ENCODE data around the gene SRRM5.
A peak's percentile ranks its signal among the peaks of the same experiment; 100 is the strongest.
"Not testable (repeated sequence)": the region's sequence is repeated elsewhere in the genome, so short reads cannot be mapped to it uniquely, and the experiment has no call there.

The SRRM5 gene

DNA sequence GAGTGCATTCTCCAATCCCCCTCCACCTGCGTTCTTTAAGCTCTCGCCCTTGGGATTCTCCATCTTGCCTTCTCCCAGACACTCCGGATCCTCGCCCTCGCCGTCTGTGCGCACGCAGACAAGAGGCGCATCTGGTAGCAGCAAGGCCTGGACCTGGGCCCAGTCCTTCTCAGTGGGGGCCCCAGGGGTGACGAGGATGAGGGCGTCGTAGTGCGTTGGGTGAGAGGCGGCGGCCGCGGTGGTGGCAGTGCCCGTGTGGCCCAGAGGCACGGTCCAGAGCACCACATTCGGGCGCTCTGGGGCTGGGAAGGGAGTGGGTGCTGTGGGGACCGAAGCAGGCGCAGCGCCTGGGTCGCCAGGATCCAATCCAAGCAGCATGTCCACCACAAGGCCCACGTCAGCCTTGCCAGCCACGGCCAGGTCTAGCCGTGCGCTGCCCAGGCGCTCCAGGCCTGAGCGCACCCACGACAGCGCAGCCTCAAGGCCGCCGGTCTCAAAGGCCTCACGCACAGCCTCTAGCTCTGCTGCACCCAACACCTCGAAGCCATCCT lies 19.0 kb upstream of the SRRM5 start:
- no peak for DNase-seq

DNA sequence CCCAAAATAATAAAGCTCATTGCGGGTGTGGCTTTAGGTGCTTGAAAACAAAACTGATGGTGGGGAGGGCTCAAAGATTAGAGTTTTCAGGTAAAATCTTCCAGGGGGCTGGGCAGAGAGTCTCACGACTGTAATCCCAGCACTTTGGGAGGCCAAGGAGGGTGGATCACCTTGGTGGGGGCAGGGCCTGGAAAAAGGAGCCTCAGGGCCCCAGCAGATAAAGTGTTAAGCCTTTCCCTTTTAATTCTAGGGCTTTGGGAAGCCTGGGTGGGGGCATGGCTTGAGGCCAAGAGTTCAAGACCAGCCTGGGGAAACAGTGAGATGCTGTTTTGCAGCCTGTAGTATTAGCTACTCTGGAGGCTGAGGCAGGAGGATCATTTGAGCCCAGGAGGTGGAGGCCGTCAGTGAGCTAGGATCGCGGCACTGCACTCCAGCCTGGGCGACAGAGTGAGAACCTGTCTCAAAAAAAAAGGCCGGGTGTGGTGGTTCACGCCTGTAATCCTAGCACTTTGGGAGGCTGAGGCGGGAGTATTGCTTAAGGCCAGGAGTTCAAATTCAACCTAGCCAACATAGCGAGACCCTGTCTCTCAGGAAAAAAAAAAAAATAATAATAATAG lies 17.7 kb upstream of the SRRM5 start:
- no peak for DNase-seq

DNA sequence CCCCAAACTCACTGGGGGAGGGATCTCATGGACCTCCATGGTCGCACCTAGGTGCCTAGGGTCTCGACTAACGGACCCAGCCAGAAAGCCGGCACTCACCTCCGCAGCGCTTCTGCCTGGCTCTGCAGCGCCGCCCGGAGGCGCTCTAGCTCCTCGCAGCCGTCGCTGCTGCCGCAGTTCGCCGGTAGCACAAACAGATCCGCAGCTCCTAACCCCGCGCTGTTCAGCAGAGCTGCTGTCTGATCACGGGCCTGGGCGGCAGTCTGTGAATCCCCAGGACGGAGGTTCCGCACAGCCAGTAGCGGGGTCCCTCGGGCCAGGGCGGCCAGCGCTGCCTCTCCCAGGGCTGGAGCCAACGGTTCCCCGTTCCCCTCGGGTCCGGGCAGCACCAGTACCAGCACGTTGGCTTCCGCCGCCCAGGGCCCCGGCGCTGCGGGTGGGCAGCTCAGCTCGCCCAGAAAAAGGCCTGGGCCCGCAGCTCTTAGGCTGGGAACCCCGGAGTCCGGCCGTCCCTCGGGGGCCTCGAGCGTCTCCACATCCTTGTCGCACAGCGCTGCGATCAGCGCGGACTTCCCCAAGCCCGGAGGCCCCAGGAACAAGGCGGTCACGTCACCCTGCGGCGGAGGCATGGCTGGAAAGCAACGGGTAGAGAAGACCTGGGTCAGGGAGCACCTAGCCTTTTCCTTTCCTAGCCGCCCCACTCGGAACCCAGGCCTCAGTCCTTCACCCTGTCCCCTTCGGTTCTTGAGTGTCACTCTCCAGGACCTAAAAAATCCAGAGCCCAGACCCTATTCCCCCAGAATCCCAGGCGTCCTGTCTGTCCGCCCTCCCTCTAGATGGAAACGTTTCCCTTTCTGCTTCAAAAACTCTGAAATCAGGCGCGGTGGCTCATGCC lies 16.9 kb upstream of the SRRM5 start:
- peak; percentile 79 for DNase-seq

DNA sequence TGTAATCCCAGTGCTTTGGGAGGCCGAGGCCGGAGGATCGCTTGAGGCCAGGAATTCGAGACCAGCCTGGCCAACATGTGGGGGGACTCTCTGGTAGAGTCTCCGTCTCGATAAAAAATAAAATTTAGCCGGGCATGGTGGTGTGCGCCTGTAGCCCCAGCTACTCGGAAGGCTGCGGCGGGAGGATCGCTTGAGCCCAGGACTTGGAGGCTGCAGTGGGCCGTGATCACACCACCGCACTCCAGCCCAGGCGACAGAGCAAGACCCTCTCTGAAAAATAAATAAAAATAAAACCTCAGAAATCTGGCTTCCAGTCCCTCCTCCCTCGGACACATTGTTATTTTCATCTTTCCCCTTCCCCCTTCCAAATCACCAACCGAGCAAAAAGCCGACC lies 16.3 kb upstream of the SRRM5 start:
- peak; percentile 32 for DNase-seq

DNA sequence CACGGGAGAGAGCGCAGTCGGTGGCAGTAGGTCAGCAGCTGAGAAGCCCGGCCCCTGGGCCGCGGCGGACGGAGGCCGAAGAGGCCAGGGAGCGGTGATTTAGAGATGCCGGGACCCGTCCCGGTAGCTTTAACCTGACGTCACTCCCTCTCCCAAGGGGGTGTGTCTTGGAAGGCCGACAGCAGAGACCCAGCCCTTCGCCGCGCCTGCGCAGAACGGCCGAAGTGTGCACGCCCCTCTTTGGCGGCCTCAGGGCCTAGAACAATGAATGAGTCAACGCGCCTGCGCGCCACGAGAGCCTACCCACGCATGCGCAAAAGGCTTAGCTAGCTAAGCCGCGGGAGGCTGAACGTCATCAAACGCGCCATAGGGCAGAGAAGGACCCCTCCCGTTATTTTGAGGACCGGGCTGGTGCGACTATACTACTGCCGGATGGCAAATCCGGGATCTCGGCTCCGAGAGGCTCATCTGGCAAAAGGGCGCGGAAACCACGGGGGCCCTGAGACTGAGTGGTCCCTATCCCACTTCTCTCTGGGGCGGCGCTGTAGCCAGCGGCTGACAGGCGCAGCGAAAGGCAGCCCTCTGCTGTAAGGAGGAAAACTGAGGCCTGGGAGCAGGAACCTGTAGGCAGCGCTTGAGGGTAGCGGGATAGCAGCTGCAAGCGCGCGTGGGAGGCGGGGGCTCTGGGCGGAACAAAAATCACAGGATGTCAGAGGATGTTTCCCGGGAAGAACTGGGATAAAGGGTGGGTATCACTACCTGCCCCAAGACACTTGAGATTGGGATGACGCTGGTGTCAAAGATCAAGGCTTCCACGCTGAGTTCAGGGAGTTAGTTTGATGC lies 15.7 kb upstream of the SRRM5 start, which contains the start of the genes IRGQ and ZNF576:
Gene IRGQ, minus strand, starts transcription at position 136 of the 843 bp plus-strand sequence. CDS start 796 bp downstream, outside the sequence.
Gene ZNF576, plus strand, starts transcription at position 597 of the 843 bp plus-strand sequence. CDS start 514 bp downstream, outside the sequence.
- DNase-seq, result peak; percentile 100

DNA sequence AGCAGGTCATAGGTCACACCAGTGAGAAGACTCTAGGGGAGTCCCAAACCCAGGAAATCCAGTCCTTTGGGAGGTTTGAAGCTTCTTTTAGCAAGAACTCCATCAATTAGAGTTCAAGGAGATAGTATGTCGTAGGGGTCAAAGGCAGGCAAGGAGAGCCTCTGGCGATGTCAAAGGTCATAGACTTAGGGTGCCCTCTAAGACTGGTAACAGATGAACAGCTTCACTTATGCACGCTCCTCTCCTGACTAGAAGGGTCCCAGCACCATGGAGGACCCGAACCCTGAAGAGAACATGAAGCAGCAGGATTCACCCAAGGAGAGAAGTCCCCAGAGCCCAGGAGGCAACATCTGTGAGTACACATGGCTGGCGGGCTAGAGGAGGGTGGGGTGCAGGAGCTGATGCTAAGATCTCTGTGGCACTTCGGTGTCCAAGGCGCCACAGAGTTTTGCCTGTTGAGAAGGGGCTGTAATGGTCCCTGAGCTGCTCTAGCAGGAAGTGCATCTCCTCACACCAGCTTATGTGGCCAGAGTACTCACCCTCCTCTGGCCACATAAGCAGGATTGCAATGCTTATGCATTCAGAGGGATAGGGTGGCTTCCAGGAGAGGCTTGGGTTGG lies 14.9 kb upstream of the SRRM5 start:
- DNase-seq, result no peak

DNA sequence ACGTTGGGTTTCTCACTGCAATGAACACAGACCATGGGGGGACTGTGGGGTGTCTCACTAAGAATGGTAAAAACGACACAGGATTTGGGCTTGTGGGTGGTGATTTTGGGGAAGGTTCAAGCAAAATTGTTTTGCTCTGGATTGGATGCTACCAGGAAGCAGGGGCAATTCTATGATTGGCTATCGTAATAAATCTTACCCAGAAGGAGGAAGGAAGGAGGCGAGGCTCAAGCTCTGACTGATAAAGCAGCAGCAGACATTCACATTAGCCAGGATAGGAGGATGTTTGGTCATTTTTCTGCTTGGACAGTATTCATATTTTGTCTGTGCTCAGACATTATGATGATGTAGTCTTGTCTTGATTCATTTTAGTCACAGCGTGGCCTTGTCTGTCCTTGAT lies 14.0 kb upstream of the SRRM5 start:
- no peak for DNase-seq

DNA sequence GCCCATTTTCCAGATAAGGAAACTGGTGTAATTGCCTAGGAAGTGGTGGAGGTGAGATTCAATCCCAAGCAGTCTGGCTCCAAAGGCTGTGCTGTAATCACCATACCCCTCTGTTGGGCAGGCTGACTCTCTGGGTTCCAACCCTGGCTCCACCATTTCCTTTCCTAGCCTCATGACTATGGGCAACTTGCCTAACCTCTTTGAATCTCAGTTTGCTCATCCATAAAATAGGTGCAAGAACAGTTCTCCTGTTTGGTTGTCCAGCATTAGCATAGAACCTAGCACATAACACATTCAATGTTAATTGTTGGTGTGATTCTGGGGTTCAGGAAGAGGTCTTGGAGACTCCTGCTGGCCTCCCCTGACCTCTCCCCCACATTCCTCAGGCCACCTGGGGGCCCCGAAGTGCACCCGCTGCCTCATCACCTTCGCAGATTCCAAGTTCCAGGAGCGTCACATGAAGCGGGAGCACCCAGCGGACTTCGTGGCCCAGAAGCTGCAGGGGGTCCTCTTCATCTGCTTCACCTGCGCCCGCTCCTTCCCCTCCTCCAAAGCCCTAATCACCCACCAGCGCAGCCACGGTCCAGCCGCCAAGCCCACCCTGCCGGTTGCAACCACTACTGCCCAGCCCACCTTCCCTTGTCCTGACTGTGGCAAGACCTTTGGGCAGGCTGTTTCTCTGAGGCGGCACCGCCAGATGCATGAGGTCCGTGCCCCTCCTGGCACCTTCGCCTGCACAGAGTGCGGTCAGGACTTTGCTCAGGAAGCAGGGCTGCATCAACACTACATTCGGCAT lies 13.2 kb upstream of the SRRM5 start:
- no peak for DNase-seq

DNA sequence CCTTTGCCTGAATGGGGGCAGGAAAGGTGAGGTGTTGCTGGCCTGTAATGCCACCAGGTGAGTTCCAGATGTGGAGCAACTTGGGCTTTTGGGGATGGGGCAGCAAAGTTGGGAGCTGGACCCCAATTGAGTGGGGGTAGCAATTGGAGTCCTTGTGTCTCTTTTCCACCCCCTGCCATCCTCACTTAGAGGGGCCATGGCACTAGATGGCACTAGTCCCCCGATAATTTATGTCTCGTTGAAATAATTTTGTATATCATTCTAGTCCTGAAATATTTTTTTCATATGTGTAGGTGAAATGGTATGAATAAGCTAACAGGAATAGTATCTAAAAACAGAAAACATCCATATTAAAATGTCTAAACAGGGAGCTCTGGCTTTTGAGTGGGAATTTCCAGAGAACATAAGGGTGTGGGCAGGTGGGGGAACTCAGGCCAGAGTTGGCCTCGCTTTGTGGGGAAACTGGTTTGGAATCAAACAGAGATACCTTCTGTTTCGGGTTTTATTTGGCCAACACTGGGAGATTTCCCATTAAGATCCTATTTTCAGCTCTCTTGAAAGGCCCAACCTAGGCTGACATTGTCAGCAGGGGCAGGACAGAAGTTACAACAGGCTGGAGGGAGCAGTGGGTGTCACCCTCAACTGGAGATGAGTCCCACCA lies 12.1 kb upstream of the SRRM5 start:
- DNase-seq, result no peak

DNA sequence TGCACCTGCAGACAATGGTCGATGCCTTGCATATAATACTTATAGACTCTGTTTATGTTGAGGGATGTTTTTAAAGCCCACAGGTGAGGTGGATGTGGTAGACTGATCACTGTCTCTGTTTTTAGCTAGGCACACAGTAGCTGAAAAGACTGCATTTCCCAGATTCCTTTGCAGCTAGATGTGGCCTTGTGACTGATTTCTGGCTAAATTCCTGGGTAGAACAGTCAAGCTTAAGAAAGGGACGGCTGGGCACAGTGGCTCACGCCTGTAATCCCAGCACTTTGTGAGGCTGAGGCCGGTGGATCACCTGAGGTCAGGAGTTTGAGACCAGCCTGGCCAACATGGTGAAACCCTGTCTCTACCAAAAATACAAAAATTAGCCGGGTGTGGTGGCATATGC lies 11.6 kb upstream of the SRRM5 start:
- not testable (repeated sequence) for DNase-seq

DNA sequence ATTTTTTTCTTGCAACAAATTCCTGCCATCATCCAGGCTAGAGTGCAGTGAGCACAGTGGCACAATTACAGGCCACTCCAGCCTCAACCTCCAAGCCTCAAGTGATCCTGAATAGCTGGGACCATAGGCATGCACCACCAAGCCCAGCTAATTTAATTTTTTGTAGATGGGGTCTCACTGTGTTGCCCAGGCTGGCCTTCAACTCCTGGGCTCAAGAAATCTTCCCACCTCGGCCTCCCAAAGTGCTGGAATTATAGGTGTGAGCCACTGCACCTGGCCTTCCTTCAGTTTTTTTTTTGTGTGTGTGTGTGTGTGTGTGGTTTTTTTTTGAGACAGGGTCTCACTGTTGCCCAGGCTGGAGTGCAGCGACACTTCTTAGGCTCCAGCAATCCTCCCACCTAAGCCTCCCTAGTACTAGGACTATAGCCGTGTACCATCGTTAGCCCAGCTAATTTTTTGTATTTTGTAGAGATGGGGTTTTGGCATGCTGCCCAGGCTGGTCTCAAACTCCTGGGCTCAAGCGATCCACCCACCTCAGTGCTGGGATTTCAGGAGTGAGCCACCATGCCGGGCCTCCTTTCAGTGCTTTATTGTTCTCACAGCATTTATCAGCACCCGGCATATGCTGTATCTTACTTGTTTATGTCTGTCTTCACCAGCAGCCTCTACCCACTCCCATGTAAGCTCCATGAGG lies 5.9 kb upstream of the SRRM5 start:
- DNase-seq, result no peak

DNA sequence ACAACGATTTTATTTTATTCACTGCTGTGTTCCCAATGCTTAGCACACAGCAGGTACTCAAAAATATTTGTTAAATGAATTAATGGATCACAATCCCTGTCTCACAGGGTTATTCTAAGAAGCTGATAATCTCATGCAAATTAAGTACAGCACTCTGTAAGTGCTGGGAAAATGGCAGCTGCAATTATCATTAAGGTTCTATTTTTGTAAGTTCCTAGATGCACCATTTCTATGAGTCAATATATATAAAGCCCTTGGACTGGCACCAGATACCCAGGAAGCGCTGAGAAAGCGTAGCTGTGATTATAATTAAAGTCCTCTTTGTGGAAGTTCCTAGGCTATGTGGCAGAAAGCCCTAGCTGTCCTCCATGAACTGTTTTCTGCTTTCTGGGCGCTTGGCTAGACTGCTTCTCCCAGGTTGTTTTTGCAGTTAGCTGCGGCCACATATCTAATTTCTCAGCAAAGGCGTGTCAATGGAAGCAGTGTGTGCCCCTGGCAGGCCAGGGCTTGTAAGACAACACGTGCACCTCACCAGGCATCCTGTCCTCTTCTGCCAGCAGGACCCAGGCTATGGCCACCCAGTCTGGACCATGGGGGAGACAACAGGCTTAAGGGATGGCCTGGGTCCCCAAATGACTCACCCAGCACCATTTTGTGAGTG lies 5.2 kb upstream of the SRRM5 start:
- DNase-seq, result no peak

DNA sequence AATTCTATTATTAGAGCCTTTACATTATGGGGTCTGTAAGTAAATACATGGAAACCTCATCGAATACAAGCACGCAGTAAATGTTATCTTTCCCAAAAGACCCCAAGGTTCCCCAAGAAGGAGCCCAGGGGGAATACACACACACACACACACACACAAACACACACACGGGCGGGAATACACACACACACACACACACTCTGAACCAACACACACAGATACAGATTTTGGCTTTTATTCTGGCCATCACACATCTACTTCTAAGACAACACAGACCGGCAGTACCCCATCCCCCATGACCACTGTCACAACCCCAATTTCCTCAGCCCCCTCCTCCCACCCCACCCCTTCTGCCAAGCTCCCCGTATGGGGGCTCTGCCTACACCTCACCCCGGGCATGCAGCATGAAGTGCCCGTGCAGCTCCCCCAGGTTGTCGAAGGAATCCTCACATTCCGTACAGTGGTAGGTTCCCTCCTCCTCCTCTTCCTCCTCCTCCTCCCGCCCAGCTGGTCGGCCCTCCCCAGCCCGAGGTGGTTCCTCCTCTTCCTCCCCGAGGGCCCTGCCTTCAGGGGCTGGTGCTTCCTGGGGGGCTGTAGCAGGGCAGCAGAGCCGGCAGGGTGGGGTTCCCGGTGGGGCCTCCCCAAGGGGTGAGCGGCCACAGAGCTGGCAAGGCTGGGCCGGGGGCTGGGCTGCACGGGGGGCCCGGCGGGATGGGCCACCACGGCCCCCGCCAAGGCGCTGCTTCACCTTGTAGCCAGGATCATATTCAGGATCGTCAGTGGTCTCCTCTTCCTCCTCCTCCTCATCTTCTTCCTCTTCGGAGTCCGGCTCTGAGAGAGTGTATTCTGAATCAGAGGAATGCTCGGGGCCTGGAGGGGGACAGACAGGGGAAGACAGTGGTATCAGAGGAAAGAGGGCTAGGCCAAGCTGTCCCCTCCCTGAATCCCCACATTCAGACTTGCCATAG lies 4.4 kb upstream of the SRRM5 start:
- no peak for DNase-seq

DNA sequence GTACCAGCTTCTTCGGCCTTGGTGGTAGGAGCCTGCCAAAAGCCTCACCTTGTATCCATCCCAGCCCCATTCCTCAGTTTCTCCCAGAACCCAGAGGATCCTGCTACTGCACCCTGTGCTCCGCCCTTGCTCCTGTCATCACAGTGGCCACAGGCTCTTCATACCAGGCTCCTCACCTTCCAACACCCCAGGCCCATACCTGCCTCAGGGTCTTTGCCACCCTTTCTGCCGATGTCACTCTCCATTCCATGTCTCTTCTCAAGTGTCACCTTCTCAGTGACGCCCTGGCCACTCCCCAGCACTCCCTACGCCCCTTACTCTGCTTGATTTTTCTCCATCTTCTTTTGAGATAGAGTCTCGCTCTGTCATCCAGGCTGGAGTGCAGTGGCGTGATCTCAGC lies 2.0 kb upstream of the SRRM5 start:
- no peak for DNase-seq

DNA sequence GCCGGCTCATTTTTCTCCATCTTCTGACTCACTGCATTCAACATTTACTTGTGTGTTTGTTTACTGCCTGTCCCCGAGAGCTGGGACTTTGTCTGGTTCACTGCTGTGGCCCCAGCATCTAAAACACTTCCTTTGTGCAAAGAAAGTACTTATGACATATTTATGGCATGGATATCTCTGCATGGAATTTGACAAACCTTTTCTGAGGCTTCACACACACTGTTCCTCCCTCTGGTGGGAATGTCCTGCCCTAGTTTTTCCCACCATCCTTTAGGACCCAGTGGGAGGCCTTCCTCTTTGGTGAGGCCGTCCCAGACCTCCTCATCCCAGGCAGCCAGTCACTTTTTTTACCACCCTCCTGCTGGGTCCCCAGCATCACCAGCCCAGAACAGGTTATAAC lies 1.4 kb upstream of the SRRM5 start:
- DNase-seq, result no peak

DNA sequence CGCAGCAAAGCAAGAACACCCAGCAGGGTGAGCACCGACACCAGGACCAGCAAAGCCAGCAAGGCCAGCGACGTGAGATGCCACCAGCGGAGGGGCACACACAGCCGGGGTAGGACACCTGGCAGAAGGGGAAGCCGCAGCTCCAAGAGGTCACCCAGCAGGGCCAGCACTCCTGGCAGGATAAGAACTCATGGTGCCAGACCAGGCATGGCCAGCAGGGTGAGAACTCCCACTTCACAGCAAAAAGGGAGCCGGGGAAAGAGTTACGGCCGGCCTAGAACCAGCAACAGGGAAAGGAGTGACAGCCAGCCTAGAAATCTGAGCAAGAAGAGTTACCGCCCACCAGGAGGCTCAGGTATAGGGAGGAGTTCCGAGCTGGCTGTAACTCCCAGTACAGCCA lies 486 bp downstream of the SRRM5 start:
- DNase-seq, result no peak

DNA sequence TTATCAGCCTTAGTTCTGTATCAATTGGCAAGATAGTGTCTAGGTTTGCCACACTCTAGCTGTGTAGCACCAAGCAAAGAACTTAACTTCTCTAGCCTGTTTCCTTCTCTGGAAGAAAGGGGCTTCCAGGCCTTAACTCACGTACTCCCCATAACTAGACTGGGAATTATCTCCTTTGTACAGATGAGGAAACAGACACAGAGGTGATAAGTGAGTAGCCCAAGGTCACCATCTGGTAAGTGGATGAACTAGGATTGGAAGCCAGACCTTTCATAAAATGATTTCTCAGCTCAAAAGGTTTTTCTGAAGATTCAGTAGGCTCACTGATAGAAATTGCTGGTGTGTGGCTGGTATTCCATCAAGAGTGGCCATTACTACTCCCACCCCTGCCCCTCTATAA lies 4.4 kb downstream of the SRRM5 start:
- DNase-seq, result no peak

DNA sequence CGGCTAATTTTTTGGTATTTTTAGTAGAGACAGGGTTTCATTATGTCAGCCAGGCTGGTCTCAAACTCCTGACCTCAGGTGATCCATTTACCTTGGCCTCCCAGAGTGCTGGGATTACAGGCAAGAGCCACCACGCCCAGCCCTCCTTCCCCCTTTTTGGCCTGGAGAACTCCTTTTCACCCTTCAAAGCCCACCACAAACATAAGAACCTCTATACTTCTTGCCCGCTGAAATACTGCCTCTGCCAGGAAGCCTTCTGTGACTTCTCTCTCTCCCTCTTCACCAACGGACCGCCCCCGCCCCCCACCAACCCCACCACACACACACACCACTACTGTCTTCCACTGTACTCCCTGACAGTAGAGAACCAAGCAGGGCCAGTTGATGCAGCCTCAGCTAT lies 5.1 kb downstream of the SRRM5 start:
- no peak for DNase-seq

DNA sequence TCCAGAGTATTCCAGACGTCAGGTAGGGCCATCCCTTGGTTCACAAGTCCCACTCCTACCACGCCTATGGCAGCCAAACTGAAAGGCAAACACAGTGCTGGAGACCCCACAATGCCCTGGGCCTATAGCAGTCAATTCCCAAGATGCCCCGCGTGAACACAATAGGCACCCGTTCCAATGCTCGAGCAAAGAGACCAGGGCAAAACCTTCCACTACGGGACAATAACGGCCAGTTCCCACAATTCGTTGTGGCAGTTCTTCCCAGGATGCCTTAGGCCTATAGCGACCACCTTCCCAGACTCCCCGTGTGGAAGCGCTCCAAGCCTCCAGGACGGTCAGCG lies 7.0 kb downstream of the SRRM5 start:
- peak; percentile 57 for DNase-seq
